ENCODE results near the gene RBM20. TPM values are rescaled to one million over a fixed set of nuclear protein-coding genes. Genes with fewer than 3 reads are reported as not detected.

The RBM20 gene
- total and polyA plus RNA-seq, 2 of the 4 experiments (the other 2 are of a cell fraction): under 0.01 to 0.15 TPM

DNA sequence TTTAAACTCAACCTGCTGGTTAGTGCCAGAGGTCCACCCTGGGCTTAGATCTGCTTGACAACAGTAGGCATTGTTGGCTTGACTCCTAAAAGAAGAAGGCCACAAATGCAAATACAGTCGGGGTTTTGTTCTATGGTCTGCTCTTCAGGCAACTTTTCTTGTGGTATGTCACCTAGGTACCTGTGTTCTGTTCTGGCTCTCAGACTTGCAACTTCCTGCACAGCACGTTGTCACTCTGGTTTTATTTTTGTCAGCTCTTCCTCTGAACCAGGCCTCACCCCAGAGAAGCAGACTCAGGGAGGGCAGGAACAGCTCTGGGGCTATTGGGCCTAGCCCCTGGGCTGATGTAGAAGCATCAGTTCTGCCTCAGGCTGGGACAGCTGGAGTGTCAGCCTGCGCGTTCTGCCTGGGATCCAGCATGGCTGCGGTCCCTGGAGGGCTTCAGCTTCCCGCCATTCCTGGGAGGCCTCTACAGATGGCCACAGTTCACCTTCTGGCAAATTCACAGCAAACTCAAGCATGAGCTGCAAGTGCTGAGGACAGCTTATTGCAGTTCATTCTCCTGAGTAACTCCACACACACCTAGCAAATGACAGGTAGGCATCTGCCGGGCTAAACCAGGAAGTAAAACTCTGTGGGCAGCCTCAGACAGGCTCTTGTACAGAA lies 216.6 kb downstream of the RBM20 start:
- CTCF ChIA-PET: interaction anchor here (0.6 to 1.2 kb wide), 3 partner anchors 21 to 61 kb away, joined by 3 to 4 read pairs (median 4); no protein-coding TSS in a partner anchor
- in situ Hi-C loops (cut with MboI; ENCODE audit: low sequenced_read_pairs): no loop called here
- DNase-seq (no peak), ATAC-seq (ENCODE audit: low read depth) (no peak)
- H3K23ac ChIP-seq (ENCODE audit: low read depth, low read length): no peak overlapping the region
- no peak overlapping the region for H4K5ac ChIP-seq (ENCODE audit: low read depth, low read length)
- H3K4me1 ChIP-seq (ENCODE audit: control insufficient read depth, insufficient read depth, low read length): peaks cover 27% of the 10 kb centered on the region
- no peak overlapping the region for H2AK5ac ChIP-seq (ENCODE audit: low read depth, low read length)
- no peak overlapping the region for H3K4me3 ChIP-seq (ENCODE audit: insufficient read depth, low read depth, low read length)
- H3K14ac ChIP-seq (replicated peaks; ENCODE audit: low read depth, low read length): no peak overlapping the region
- no peak overlapping the region for H2BK20ac ChIP-seq (ENCODE audit: low read depth, low read length)
- H4K20me1 ChIP-seq (ENCODE audit: insufficient read depth, low read length): no peaks in the 10 kb centered on the region
- 90% methylated on average over 5 of the region's 7 CpGs; no CpG with 5 or more reads in 1 of the 2 experiments for WGBS, 2 experiments (ENCODE audit: extremely low coverage in 2 of 2, insufficient read length in 1 of 2)
- no peak overlapping the region for H4K91ac ChIP-seq (ENCODE audit: insufficient read depth, low read depth, low read length)
- H3K27me3 ChIP-seq (ENCODE audit: control insufficient read depth, insufficient read depth, low read length): no peaks in the 10 kb centered on the region
- no peak overlapping the region for H2BK120ac ChIP-seq (ENCODE audit: low read depth, low read length)
- no peak overlapping the region for H4K8ac ChIP-seq (ENCODE audit: low read depth in 2 of 2, low read length in 2 of 2)
- peaks cover 4% of the 10 kb centered on the region; the same call in 1 of the 2 replicates for H3K9me1 ChIP-seq (ENCODE audit: insufficient read depth, low read length)
- no peak overlapping the region for H3K9ac ChIP-seq (ENCODE audit: low read depth, low read length)
- peak overlapping the region; percentile 64; the same call in 1 of the 2 replicates for H3K18ac ChIP-seq (ENCODE audit: low read depth, low read length)
- no peak overlapping the region for H2AK9ac ChIP-seq (replicated peaks; ENCODE audit: low read depth, low read length, poor library complexity)
- peak overlapping the region; percentile 8 for H2AFZ ChIP-seq (replicated peaks; ENCODE audit: low read length, poor library complexity)
- no peak overlapping the region for H3K4ac ChIP-seq (ENCODE audit: low read depth, low read length)
- no peaks in the 10 kb centered on the region for H3K9me3 ChIP-seq (ENCODE audit: control insufficient read depth, insufficient read depth, low read length)
- TF ChIP-seq CEBPB (IDR thresholded peaks at IDR 0.05; ENCODE audit: low read depth, low read length): no peak
- TF ChIP-seq SMC3 (IDR thresholded peaks at IDR 0.05; ENCODE audit: low read depth, low read length): no peak
- no peak for TF ChIP-seq RFX5 (IDR thresholded peaks at IDR 0.05; ENCODE audit: low read depth, low read length)
- no peak for TF ChIP-seq CHD1 (IDR thresholded peaks at IDR 0.05; ENCODE audit: low read depth, low read length)
- no peak for TF ChIP-seq ELK1 (IDR thresholded peaks at IDR 0.05; ENCODE audit: borderline replicate concordance, low read depth, low read length)
- no peak for TF ChIP-seq MAZ (IDR thresholded peaks at IDR 0.05; ENCODE audit: borderline replicate concordance, low read depth, low read length)
- no peak for TF ChIP-seq MXI1 (IDR thresholded peaks at IDR 0.05; ENCODE audit: borderline replicate concordance, low read depth, low read length)
- TF ChIP-seq CTCF (conservative IDR thresholded peaks at IDR 0.05; ENCODE audit: low read depth, low read length): no peak
- no peak for TF ChIP-seq USF2 (IDR thresholded peaks at IDR 0.05; ENCODE audit: low read depth, low read length)
- TF ChIP-seq MAFK (IDR thresholded peaks at IDR 0.05; ENCODE audit: low read depth, low read length): no peak
- TF ChIP-seq FOS (IDR thresholded peaks at IDR 0.05; ENCODE audit: low read depth, low read length): no peak
- no peak for TF ChIP-seq NFE2L2 (IDR thresholded peaks at IDR 0.05; ENCODE audit: low read depth, low read length)
- TF ChIP-seq RAD21 (IDR thresholded peaks at IDR 0.05; ENCODE audit: low read length): no peak
- TF ChIP-seq POLR2A (IDR thresholded peaks at IDR 0.05; ENCODE audit: low read depth, low read length): no peak
- no peak for TF ChIP-seq BHLHE40 (IDR thresholded peaks at IDR 0.05; ENCODE audit: low read depth, low read length)
- H3K4me2 ChIP-seq (ENCODE audit: low read depth, low read length): no peak overlapping the region
- POLR2A ChIA-PET (ENCODE audit: unreplicated experiment): no interaction called here
- H2BK5ac ChIP-seq (ENCODE audit: low read depth, low read length, poor library complexity, severe bottlenecking): no peak overlapping the region
- H3K56ac ChIP-seq (ENCODE audit: extremely low read depth, insufficient read depth, low read length): no peak overlapping the region
- intact Hi-C loops (cut with micrococcal nuclease): loop anchor here (5.0 kb wide), 1 partner anchor 33 kb away; no protein-coding TSS in a partner anchor
- no peaks in the 10 kb centered on the region for H3K79me1 ChIP-seq (ENCODE audit: low read depth in 1 of 2, low read length in 2 of 2)
- BruUV-seq (replicated peaks): no TSS peak
- no peaks in the 10 kb centered on the region for H3K36me3 ChIP-seq (ENCODE audit: control insufficient read depth, insufficient read depth, low read length)
- H2BK15ac ChIP-seq (ENCODE audit: low read depth, low read length): no peak overlapping the region
- no peak overlapping the region for H3K27ac ChIP-seq (ENCODE audit: insufficient read depth, low read length)
- dilution Hi-C loops (cut with HindIII; ENCODE audit: low sequenced_read_pairs, unreplicated experiment): no loop called here
